ENCODE results near the gene STK25.

Gene STK25

DNA sequence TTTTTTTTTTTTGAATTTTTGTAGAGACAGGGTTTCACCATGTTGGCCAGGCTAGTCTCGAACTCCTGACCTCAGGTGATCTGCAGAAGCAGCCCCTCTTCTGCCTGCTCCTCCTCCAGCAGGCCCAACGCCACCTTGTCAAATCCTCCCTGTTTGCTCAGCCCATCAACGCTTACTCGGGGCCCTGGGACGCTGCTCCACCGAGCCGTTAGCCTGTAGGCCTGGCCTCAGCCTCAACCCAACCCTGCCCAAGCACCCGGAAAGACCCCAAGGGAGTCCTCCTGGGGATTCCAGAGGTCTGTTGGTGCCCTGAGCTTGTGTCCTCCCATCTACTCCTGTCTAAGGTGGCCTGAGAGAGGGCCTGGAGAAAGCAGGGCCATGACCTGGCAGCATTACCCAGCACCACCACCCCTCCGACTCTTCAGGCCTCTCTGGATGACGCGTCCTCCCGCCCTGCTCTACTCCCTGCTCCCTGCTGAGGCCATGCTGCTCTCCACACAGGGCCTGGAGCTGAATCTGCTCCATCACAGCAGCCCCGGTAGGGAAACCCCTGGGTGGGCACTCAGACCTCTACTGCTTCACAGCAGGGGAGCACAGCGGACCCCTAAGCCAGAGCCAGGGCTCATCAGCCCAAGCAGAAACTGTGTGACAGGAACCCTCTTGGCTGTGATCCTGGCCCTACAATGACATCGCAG is 3.2 kb downstream of the STK25 start:
- peak overlapping the region; percentile 85 for H3K27ac ChIP-seq
- POLR2A ChIA-PET (ENCODE audit: low non-redundant PET) = no interaction called here
- TF ChIP-seq, protein P1, sequence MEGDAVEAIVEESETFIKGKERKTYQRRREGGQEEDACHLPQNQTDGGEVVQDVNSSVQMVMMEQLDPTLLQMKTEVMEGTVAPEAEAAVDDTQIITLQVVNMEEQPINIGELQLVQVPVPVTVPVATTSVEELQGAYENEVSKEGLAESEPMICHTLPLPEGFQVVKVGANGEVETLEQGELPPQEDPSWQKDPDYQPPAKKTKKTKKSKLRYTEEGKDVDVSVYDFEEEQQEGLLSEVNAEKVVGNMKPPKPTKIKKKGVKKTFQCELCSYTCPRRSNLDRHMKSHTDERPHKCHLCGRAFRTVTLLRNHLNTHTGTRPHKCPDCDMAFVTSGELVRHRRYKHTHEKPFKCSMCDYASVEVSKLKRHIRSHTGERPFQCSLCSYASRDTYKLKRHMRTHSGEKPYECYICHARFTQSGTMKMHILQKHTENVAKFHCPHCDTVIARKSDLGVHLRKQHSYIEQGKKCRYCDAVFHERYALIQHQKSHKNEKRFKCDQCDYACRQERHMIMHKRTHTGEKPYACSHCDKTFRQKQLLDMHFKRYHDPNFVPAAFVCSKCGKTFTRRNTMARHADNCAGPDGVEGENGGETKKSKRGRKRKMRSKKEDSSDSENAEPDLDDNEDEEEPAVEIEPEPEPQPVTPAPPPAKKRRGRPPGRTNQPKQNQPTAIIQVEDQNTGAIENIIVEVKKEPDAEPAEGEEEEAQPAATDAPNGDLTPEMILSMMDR (conservative IDR thresholded peaks at IDR 0.05; ENCODE audit: low read depth) = no peak
- no peak for DNase-seq (ENCODE audit: low spot score)
- CTCF ChIA-PET = no interaction called here

DNA sequence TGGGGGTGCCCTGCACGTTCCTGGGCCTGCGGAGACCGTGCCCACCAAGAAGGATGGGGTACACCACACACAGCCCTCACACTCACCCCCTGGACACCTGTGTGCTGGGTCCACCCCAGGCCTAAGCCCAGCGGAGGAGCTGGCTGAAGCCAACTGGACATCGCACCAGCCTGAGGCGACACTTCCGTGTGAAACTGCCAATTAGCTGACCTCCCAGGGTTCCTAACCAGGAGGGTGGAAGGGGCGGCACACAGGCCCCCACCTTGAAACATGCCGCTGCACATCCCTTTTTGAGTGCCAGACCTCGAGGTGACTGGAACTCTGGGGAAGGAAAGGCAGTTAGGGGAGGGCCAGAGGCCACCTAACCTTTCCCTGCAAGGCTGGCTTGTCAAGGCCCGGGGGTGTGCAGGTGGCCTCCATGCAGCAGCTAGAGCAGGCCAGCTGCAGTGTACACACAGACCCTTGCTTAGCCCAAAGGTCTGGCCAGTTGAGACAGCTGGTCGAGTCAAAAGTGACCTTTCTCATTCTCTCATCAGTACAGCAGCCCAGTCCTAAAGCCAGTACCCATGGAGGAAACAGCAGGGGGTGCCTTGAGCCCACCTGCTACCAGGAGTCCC is 4.5 kb downstream of the STK25 start:
- ChIA-PET POLR2A (ENCODE audit: low non-redundant PET) (no interaction called here), CTCF (no interaction called here)
- peak overlapping the region; percentile 38 for H3K27ac ChIP-seq
- TF ChIP-seq, protein P1 (conservative IDR thresholded peaks at IDR 0.05; ENCODE audit: low read depth) = no peak
- DNase-seq (ENCODE audit: low spot score) = no peak

DNA sequence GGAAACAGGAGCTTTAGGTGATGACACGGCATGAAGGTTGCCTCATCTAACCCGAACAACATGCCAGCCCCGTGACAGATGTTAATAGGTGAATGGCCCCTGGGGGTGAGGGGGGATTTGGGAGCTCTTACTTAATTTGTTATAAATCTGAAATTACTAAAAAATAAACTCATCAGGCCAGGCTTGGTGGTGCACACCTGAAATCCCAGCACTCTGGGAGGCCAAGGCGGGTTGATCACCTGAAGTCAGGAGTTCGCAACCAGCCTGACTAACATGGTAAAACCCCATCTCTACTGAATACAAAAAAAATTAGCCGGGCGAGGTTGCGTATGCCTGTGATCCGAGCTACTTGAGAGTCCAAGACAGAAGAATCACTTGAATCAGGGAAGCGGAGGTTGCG is 6.1 kb downstream of the STK25 start:
- CTCF ChIA-PET = no interaction called here
- no peak for DNase-seq (ENCODE audit: low spot score)

GRCh38 chr2:241501551-241501950 is 6.8 kb downstream of the STK25 start:
- CTCF ChIA-PET = no interaction called here
- POLR2A ChIA-PET (ENCODE audit: low non-redundant PET) = no interaction called here
- 0 out of 2 replicates have a peak overlapping the region, but pooled peaks have one; percentile 1 for H3K27ac ChIP-seq
- TF ChIP-seq, protein P1 (conservative IDR thresholded peaks at IDR 0.05; ENCODE audit: low read depth) = no peak
- DNase-seq (ENCODE audit: low spot score) = no peak

More for the DNA sequence above, 6.1 kb downstream of the STK25 start:
- POLR2A ChIA-PET (ENCODE audit: low non-redundant PET) = no interaction called here
- H3K27ac ChIP-seq = no peak overlapping the region
- TF ChIP-seq, protein P1 (conservative IDR thresholded peaks at IDR 0.05; ENCODE audit: low read depth) = no peak

DNA sequence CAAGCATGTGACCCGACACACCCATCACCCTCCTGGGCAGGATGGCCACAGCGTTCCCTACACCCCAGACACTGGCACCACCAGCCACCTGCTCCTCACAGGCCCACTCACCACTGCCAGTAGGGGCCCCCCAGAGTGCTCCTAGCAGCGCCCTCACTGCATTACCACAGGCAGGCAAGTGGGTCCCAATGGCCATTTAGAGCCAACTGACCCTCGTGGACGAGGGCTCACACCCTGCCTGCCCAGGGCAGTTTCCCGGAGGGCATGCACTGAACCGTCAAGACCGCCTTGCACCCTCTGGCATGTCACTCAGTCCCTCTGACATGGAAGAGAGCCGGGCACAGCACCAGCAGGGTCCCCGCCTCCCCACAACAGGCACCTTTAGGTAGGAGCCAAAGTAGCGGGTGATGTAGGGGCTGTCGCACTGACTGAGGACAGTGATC is 7.3 kb downstream of the STK25 start:
- ChIA-PET POLR2A (ENCODE audit: low non-redundant PET) (no interaction called here), CTCF (interaction anchor here (0.6 kb wide), 1 partner anchor 172 kb away, joined by 4 read pairs; no protein-coding TSS in a partner anchor)
- H3K27ac ChIP-seq = 0 out of 2 replicates have a peak overlapping the region, but pooled peaks have one; percentile 1
- TF ChIP-seq, protein P1 (conservative IDR thresholded peaks at IDR 0.05; ENCODE audit: low read depth) = no peak
- DNase-seq (ENCODE audit: low spot score) = no peak

GRCh38 chr2:241500431-241500975 is 7.9 kb downstream of the STK25 start:
- POLR2A ChIA-PET (ENCODE audit: low non-redundant PET) = no interaction called here
- DNase-seq (ENCODE audit: low spot score) = no peak
- H3K27ac ChIP-seq = 0 out of 2 replicates have a peak overlapping the region, but pooled peaks have one; percentile 1
- CTCF ChIA-PET = interaction anchor here (0.6 kb wide), 1 partner anchor 171 kb away, joined by 4 read pairs; no protein-coding TSS in a partner anchor
- TF ChIP-seq, protein P1 (conservative IDR thresholded peaks at IDR 0.05; ENCODE audit: low read depth) = no peak

Data from RWPE1 (cell line).